ENCODE data around the gene RANBP10. TPM values are rescaled to one million over a fixed set of nuclear protein-coding genes. Genes with fewer than 3 reads are reported as not detected.

Gene RANBP10
- total RNA-seq, 1 experiment from 2014 or later, result 15.6 TPM

DNA sequence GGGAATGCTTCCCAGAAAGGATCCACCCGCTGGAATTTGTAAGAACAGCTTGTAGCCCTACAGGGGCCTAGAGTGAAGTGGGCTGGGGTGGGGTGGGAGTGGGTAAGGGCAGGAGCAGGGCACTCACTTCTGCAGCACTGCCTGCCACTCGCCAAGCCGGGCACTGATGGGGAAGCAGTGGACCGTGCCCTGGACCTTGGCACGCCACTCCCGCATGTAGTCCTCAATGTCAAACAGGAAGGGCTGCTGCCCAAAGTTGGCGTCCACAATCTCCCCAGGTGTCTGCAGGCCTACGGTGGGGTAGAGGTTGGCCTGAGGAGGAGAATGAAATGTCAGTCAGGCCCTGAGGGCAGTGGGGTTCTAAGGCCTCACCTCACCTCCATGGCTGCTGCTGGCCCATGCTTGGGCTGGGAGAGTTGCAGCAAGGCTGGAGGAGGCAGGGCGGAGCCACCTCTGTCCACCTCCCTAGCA, 71.6 kb downstream of the RANBP10 start:
- Mint-ChIP-seq H3K27me3 (ENCODE audit: low read depth) (no peaks in the 10 kb centered on the region), H3K36me3 (ENCODE audit: insufficient read depth in 1 of 3, low read depth in 3 of 3) (peaks cover 13 to 21% (median 20%) of the 10 kb centered on the region in 3 experiments; a peak in 6 of 7 replicates), H3K27ac (no peak overlapping the region), H3K4me3 (no peak overlapping the region), H3K9me3 (no peaks in the 10 kb centered on the region), H3K4me1 (no peaks in the 10 kb centered on the region)
- Histone ChIP-seq H4K5ac (ENCODE audit: insufficient read length, low read depth, low read length) (no peak overlapping the region), H4K91ac (ENCODE audit: insufficient read length, low read depth, low read length) (no peak overlapping the region), H3K14ac (ENCODE audit: insufficient read depth, low read length) (no peak overlapping the region), H2BK5ac (ENCODE audit: insufficient read length, low read length) (no peak overlapping the region), H3K9ac (ENCODE audit: extremely low read depth, insufficient read length, low read length) (no peak overlapping the region), H2BK20ac (ENCODE audit: low read depth, low read length, poor library complexity, severe bottlenecking) (no peak overlapping the region), H3K9me3 (ENCODE audit: control insufficient read depth, low read depth, low read length) (no peaks in the 10 kb centered on the region), H2BK12ac (ENCODE audit: insufficient read length, low read depth, low read length) (no peak overlapping the region), H3K4me1 (ENCODE audit: insufficient read depth, low read length) (no peaks in the 10 kb centered on the region), H3K79me2 (ENCODE audit: insufficient read depth, low read length) (no peaks in the 10 kb centered on the region), H3K27me3 (ENCODE audit: insufficient read depth, low read length) (no peaks in the 10 kb centered on the region), H4K8ac (replicated peaks; ENCODE audit: insufficient read length, low read depth, low read length) (no peak overlapping the region), H2AK5ac (ENCODE audit: insufficient read length, low read length) (no peak overlapping the region), H3T11ph (ENCODE audit: low read length) (no peak overlapping the region), H3K4ac (ENCODE audit: low read depth, low read length) (no peak overlapping the region), H4K20me1 (ENCODE audit: control insufficient read depth, insufficient read depth, insufficient read length) (no peaks in the 10 kb centered on the region), H2AFZ (ENCODE audit: low read length) (no peak overlapping the region), H3K23me2 (ENCODE audit: insufficient read length, low read depth, low read length, poor library complexity, severe bottlenecking) (no peaks in the 10 kb centered on the region), H3K18ac (ENCODE audit: insufficient read length, low read depth, low read length) (no peak overlapping the region), H3K56ac (ENCODE audit: insufficient read length, low read depth, low read length) (no peak overlapping the region), H3K79me1 (ENCODE audit: insufficient read depth, low read depth, low read length, poor library complexity, severe bottlenecking) (no peaks in the 10 kb centered on the region), H3K4me2 (ENCODE audit: insufficient read depth, insufficient read length, low read length) (no peak overlapping the region), H3K23ac (ENCODE audit: insufficient read length, low read depth, low read length) (no peak overlapping the region), H2BK15ac (ENCODE audit: low read depth, low read length) (no peak overlapping the region), H3K27ac (ENCODE audit: insufficient read length, low read depth, low read length) (no peak overlapping the region), H2BK120ac (ENCODE audit: low read depth, low read length, poor library complexity, severe bottlenecking) (no peak overlapping the region)
- no peak for DNase-seq
- TF ChIP-seq, protein P1, sequence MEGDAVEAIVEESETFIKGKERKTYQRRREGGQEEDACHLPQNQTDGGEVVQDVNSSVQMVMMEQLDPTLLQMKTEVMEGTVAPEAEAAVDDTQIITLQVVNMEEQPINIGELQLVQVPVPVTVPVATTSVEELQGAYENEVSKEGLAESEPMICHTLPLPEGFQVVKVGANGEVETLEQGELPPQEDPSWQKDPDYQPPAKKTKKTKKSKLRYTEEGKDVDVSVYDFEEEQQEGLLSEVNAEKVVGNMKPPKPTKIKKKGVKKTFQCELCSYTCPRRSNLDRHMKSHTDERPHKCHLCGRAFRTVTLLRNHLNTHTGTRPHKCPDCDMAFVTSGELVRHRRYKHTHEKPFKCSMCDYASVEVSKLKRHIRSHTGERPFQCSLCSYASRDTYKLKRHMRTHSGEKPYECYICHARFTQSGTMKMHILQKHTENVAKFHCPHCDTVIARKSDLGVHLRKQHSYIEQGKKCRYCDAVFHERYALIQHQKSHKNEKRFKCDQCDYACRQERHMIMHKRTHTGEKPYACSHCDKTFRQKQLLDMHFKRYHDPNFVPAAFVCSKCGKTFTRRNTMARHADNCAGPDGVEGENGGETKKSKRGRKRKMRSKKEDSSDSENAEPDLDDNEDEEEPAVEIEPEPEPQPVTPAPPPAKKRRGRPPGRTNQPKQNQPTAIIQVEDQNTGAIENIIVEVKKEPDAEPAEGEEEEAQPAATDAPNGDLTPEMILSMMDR (conservative IDR thresholded peaks at IDR 0.05), result no peak
- WGBS (ENCODE audit: extremely low coverage, insufficient read length, low lambda C conversion rate), result no CpG with 5 or more reads among the region's 9 CpGs
